SK-N-MC (cell line): Measurements from ENCODE around the gene RAB10.

Experiments
- EZH2 ChIP-seq: fragments of 200-600 bp; sonication (generic); IDR thresholded peaks from one replicate; pipeline ENCODE4 v1.6.1; 2017; ENCODE audit warnings: antibody characterized with exemption
- POLR2AphosphoS5 ChIP-seq: IDR thresholded peaks from 2 replicates; pipeline ENCODE4 v1.6.1; 2012; ENCODE audit warnings: mild to moderate bottlenecking, low read depth, low read length, borderline replicate concordance

DNA sequence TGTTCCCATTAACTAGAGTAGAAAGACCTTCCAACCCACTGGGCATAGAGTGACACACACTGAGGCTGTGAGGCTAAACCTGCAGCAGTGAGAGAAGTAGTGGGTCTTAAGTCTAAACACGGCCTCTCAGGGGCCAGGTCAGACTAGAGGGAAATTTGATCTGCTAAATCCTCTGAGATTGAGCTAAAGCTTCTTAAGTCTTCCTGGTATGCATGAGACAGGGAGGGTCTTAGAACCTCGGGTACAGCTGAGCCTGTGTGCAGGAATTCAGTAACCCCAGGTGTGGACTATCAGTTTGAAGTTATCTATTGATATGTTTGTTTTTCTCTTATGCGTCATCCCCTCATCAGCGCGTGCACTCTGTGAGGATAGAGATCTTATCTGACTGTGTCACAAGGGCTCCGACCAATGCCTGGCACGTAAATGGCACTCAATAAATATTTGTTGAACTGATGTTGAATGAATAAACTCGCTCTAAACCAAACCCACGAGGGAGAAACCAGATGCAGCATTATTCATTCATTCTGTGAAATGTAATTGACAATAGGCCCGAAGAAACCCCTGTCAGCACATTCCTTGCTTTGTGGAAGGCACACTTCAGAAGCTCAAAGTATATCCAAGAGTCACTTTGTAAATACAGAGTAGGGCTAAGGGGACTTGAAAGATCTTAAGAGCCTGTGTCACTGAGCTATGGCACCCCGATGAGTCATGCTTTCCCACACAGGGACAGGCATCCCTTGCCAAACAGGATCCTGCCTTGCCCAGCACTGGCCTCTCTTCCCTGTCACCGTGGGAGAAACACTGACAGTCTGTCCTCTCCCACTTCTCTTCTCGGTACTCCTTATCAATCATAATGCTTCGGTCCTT, 21.7 kb upstream of the RAB10 start:
- TF ChIP-seq EZH2 (no peak), POLR2AphosphoS5 (no peak)
